ENCODE data around the gene UBR4. TPM values are rescaled to one million over a fixed set of nuclear protein-coding genes. Genes with fewer than 3 reads are reported as not detected.

The UBR4 gene
- total RNA-seq, 1 experiment from 2014 or later, result 126 TPM

GRCh38 chr1:19138958-19139581, 71.0 kb downstream of the UBR4 start:
- no peak overlapping the region for H3K4me3 ChIP-seq (ENCODE audit: low read depth in 2 of 2, low read length in 2 of 2)
- ATAC-seq, result no peak
- H3K36me3 ChIP-seq (ENCODE audit: control insufficient read depth, insufficient read depth, low read length), result peaks cover 62% of the 10 kb centered on the region
- no peaks in the 10 kb centered on the region for H3K27me3 ChIP-seq (ENCODE audit: control insufficient read depth, insufficient read depth, low read length)
- no TSS peak for BruUV-seq (replicated peaks)
- intact Hi-C loops (cut with micrococcal nuclease; ENCODE audit: unreplicated experiment), result no loop called here
- DNase-seq (ENCODE audit: low read depth, low spot score), result no peak
- no peak for TF ChIP-seq POLR2AphosphoS5 (IDR thresholded peaks at IDR 0.05; ENCODE audit: low read depth, low read length)
- no peak for TF ChIP-seq REST (IDR thresholded peaks at IDR 0.05; ENCODE audit: insufficient read depth in 1 of 2, low read depth in 2 of 2, low read length in 1 of 2)
- no peak for TF ChIP-seq TCF7L2 (IDR thresholded peaks at IDR 0.05; ENCODE audit: low read depth, low read length)
- TF ChIP-seq CTCF (IDR thresholded peaks at IDR 0.05), result no peak
- TF ChIP-seq SIN3A (IDR thresholded peaks at IDR 0.05; ENCODE audit: borderline replicate concordance, insufficient read depth, low read depth, low read length), result no peak
- no peaks in the 10 kb centered on the region for H3K4me1 ChIP-seq (ENCODE audit: control insufficient read depth, insufficient read depth, low read length)
- H3K27ac ChIP-seq (ENCODE audit: low read length), result no peak overlapping the region
- CTCF ChIA-PET, result no interaction called here
- no peaks in the 10 kb centered on the region; the same call in 1 of the 2 replicates for H3K9me3 ChIP-seq (ENCODE audit: control insufficient read depth, insufficient read depth, low read depth, low read length)
- in situ Hi-C loops (cut with HindIII; ENCODE audit: low pct_unique_long_range_greater_than_20kb, low sequenced_read_pairs), result no loop called here
- POLR2A ChIA-PET, result interaction anchor here (0.7 to 1.3 kb wide), 2 partner anchors 67 to 163 kb away, joined by 3 read pairs; no protein-coding TSS in a partner anchor

- intact Hi-C loops (cut with micrococcal nuclease; ENCODE audit: unreplicated experiment) (no loop called here), in situ Hi-C loops (cut with HindIII; ENCODE audit: low pct_unique_long_range_greater_than_20kb, low sequenced_read_pairs) (no loop called here)
- TF ChIP-seq REST (IDR thresholded peaks at IDR 0.05; ENCODE audit: insufficient read depth in 1 of 2, low read depth in 2 of 2, low read length in 1 of 2) (no peak), TCF7L2 (IDR thresholded peaks at IDR 0.05; ENCODE audit: low read depth, low read length) (no peak), CTCF (IDR thresholded peaks at IDR 0.05) (no peak), POLR2AphosphoS5 (IDR thresholded peaks at IDR 0.05; ENCODE audit: low read depth, low read length) (no peak), SIN3A (IDR thresholded peaks at IDR 0.05; ENCODE audit: borderline replicate concordance, insufficient read depth, low read depth, low read length) (no peak)
- Histone ChIP-seq H3K36me3 (ENCODE audit: control insufficient read depth, insufficient read depth, low read length) (peaks cover 55% of the 10 kb centered on the region), H3K27ac (ENCODE audit: low read length) (no peak overlapping the region; the same call in 1 of the 2 replicates), H3K4me3 (ENCODE audit: low read depth in 2 of 2, low read length in 2 of 2) (no peak overlapping the region), H3K27me3 (ENCODE audit: control insufficient read depth, insufficient read depth, low read length) (no peaks in the 10 kb centered on the region), H3K9me3 (ENCODE audit: control insufficient read depth, insufficient read depth, low read depth, low read length) (peaks cover 1% of the 10 kb centered on the region; the same call in 1 of the 2 replicates), H3K4me1 (ENCODE audit: control insufficient read depth, insufficient read depth, low read length) (no peaks in the 10 kb centered on the region)
- no peak for DNase-seq (ENCODE audit: low read depth, low spot score)
- no TSS peak for BruUV-seq (replicated peaks)
- ChIA-PET POLR2A (interaction anchor here (0.7 kb wide), 1 partner anchor 164 kb away, joined by 3 read pairs; no protein-coding TSS in a partner anchor), CTCF (no interaction called here)
- no peak for ATAC-seq
Measured at GRCh38 chr1:19138331-19138730, 71.7 kb downstream of the UBR4 start.

Data from Panc1 (cell line).